Calu3 (cell line): ENCODE data around the gene DNAH14. TPM values are rescaled to one million over a fixed set of nuclear protein-coding genes. Genes with fewer than 3 reads are reported as not detected.
A peak's percentile ranks its signal among the peaks of the same experiment; 100 is the strongest.

Source experiments
- BruUV-seq: library from RNA; stranded (reverse); fragments of 400-500 nt; replicated peaks from 2 replicates; lab custom pipeline; 2021; lab: Mats Ljungman, UMichigan
- CTCF ChIA-PET: fragments of 300-600 bp; sonication (Branson Sonifier 250); formaldehyde crosslinking; loops from one replicate; lab custom pipeline; 2022; ENCODE audit warnings: antibody characterized with exemption; lab: Charles Lee
- DNase-seq: peaks from one replicate; pipeline ENCODE4 v3.0.0; 2022
- H3K27ac Mint-ChIP-seq: one replicate; pipeline ENCODE4 v1.8.0; 2022; ENCODE audit warnings: mixed read lengths; ENCODE audit not compliant: unreplicated experiment
- H3K27me3 Mint-ChIP-seq: one replicate; pipeline ENCODE4 v1.8.0; 2022; ENCODE audit warnings: mixed read lengths; ENCODE audit not compliant: unreplicated experiment
- H3K36me3 Mint-ChIP-seq: one replicate; pipeline ENCODE4 v1.8.0; 2022; ENCODE audit warnings: mild to moderate bottlenecking, moderate library complexity, mixed read lengths; ENCODE audit not compliant: insufficient read depth, unreplicated experiment
- H3K4me1 Mint-ChIP-seq: one replicate; pipeline ENCODE4 v1.8.0; 2022; ENCODE audit warnings: mild to moderate bottlenecking, low read depth, mixed read lengths; ENCODE audit not compliant: unreplicated experiment
- H3K4me3 Mint-ChIP-seq: one replicate; pipeline ENCODE4 v1.8.0; 2022; ENCODE audit warnings: mild to moderate bottlenecking, low read depth, moderate library complexity, mixed read lengths; ENCODE audit not compliant: unreplicated experiment
- H3K9me3 Mint-ChIP-seq: one replicate; pipeline ENCODE4 v1.8.0; 2022; ENCODE audit warnings: low read depth, mixed read lengths; ENCODE audit not compliant: unreplicated experiment
- CTCF ChIP-seq: fragments of 200-600 bp; IDR thresholded peaks from one replicate; pipeline ENCODE4 v1.8.0; 2022; ENCODE audit warnings: antibody characterized with exemption; ENCODE audit not compliant: unreplicated experiment
- intact Hi-C: fragments of 100-400 bp; cut with micrococcal nuclease; formaldehyde crosslinking; loops from one replicate; pipeline ENCODE4 v1.10.0; 2022; ENCODE audit not compliant: unreplicated experiment
- total RNA-seq: library from RNA; stranded (reverse); gene quantifications from 2 replicates; pipeline ENCODE4 v1.2.3, GENCODE V29; 2022

The DNAH14 gene
- total RNA-seq, 1 experiment from 2014 or later: 66.8 TPM

- no peak for DNase-seq
- BruUV-seq: no TSS peak
- Mint-ChIP-seq H3K27ac (peak overlapping the region; percentile 92), H3K4me1 (peaks cover 89% of the 10 kb centered on the region), H3K9me3 (no peaks in the 10 kb centered on the region), H3K27me3 (no peaks in the 10 kb centered on the region), H3K36me3 (peaks cover 49% of the 10 kb centered on the region), H3K4me3 (no peak overlapping the region)
- intact Hi-C loops: no loop called here
- no peak for TF ChIP-seq CTCF
- CTCF ChIA-PET: interaction anchor here (0.5 to 0.8 kb wide), 2 partner anchors 33 to 427 kb away, joined by 4 to 9 read pairs; no protein-coding TSS in a partner anchor
Measured at GRCh38 chr1:225448146-225448805, 518.8 kb downstream of the DNAH14 start.
